NCI-H2171 (cell line): Measurements from ENCODE around the gene DDX23.

Experiments used
- DNase-seq: peaks from one replicate; lab custom pipeline; 2025; lab: John Stamatoyannopoulos, UW

The DDX23 gene

DNA sequence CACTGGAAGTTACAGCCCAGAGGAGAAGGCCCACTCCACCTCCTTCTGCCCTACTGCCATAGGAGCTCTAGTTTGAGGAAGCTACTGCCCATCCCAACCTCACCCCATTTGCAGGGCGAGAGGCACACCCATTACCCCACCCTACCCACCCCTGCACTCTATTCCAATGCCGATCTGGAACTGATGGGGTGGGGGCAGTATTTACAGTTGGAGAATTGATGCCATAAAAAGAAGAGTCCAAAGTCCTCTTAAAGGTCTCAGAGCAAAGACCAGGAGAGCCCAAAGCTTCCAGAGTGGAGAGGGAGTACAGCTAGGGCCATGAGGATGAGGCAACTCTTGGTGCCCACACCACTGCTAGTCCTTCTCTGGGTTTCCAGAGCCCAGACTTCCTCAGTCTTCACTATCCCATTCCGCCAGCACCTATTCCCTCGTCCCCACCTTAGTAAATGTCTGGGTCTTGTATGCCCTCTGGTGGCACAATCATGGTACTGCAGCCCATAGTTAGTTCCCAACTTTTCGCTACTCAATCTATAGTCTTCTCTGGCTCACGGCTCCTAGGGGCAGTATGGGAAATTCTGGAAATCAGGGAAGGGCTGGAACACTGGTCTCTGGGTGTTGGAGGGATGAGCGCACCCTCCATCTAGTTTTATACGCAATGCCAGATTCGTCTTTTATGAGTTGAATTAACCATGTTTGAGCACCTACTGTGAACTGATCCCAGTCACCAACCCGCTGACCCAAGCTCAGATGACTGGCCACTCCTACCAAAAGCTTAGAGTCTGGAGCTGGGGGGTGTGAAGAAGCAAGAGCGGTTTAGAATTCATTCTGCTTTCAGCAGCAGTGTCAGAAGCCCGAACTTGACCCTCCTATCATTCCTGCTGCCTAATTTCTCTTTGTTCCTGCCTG is 56.2 kb downstream of the DDX23 start:
- DNase-seq = peak; percentile 44

GRCh38 chr12:48794870-48795269 is 57.1 kb downstream of the DDX23 start:
- DNase-seq = no peak

DNA sequence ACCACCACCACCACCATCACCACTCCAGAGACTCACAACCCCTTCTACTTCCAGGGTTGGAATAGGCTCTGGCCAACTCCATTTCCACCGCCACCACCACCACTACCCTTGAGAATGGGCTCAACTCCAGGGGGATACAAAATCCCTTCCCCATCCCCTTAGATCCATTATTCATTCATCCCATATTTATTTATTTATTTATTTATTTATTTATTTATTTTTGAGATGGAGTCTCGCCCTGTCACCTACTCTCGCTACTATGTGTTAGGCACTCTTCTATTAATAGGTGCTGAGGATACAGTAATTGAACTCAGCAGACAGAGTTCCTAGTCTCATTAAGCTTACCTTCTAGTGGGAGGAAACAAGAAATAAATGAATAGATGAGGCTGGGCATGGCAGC is 58.3 kb downstream of the DDX23 start:
- DNase-seq = no peak

GRCh38 chr12:48789858-48790326 is 62.1 kb downstream of the DDX23 start:
- DNase-seq = no peak

GRCh38 chr12:48788854-48789775 is 62.8 kb downstream of the DDX23 start, which contains the start of gene ADCY6:
Gene ADCY6 (minus strand): TSS chr12:48789089. CDS start chr12:48783434, 5,655 bp downstream.
- DNase-seq = peak; percentile 23

DNA sequence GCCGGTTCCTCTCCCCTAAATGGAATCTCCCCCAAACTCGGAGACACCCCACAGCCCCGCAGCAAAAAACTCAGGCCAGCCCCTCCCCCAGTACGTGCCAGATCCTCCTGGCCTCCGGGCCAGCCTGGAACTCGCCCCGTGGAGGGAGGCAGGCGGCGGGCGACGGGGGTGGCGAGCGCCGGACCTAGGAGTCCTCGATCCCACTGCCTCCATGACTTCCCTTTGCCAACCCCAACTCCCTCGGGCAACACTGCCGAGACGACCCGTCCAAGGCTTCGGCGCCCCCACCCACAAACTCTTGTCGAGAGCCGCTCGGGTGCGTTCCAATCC is 63.5 kb downstream of the DDX23 start:
- no peak for DNase-seq

- no peak for DNase-seq
Observed at GRCh38 chr12:48787791-48788523, 64.0 kb downstream of the DDX23 start.

DNA sequence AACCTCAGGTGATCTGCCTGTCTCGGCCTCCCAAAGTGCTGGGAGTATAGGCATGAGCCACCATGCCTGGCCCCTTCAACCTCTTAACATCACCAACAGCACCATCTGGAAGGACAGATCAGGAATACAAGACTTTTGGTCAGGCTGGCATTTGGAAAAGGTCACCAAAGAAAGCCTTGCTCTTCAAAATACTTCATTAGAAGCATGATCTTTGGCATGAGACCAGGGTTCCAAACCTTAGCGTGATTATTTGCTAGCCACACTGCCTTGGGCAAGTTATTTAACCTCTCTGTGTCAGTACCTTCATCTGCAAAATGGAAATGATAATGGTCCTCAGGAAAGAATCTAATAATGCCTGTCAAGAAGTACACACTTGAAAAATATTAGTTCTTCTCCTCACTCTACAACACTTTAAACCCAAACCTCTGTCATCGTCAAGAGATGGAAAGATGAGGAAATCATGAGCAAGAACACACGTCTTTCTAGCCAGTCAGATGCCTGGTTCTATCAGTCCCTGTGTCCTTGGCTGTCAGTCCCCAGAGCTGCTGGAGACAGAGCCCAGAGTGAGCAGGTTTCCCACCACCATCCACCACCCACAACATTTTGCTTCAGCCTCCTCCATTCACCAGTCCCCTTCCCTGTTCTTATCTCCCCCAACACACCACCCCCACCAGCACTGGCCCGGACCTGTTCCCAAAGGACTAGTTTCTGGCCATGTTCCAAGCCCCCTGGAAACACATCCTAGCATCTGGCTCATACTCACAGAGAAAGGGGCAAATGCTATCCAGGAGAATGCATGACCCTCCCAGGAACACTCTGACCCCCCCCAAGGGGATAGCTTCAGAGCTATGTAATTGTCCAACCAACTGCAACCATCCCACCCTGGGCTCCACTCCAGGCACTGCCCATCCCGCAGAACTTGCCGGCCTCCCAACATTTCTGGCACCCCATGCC is 65.1 kb downstream of the DDX23 start:
- no peak for DNase-seq

DNA sequence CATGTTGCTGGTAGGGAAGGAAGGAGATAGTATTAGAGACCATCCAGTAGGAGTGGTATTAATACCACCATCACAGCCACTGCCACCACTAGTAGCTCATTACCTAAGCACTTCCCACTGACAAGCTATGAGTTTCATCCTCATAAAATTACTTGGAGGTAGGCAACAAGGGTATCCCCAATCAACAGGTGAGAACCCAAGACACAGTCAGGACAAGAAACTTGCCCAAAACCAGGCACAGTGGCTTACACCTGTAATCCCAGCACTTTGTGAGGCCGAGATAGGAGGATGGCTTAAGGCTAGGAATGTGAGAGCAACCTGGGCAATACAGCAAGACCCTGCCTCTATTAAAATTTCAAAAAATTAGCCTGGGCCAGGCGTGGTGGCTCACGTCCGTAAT is 68.5 kb downstream of the DDX23 start:
- DNase-seq = no peak

DNA sequence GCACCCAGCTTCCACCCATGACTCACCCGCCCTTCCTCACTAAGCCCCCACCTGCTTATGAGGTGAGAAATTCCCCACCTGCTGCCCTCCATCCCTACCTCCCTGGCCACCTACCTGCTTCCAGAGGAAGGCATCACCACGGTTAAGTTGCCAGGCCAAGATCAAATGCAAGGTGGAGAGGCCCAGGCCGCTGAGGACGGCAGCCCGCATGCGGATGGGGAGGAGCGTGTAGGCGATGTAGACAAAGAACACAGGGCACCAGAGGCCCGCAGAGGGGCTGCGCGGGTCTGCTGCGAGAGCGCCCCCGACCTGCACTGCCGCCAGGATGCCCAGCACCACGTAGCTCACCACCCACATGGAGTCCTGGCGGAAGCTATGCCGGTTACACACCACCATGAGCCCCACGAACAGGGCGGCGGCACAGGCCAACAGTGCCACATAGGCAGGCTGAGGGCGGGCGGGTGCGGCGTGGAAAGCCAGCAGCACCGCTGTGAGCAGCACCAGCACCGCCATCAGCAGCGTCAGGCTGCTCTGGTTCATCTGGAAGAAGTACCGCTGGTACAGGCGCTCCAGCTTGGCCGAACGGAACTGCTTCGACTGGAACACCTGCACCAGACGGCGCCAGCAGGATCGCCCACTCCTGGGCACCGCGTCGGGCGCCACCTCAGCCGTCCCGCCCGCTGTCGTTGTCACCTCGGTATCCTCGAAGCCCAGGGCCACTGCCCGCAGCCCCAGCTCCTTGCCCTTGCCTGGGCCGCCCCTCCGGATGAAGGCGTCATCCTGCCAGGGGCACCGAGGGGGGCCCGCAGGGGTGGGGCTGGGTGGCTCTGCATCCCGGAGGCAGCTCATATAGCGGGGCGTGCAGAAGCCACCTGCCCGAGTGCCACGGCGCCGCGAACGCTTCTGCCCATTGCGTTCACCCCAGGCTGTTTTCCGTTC is 69.2 kb downstream of the DDX23 start:
- no peak for DNase-seq

DNA sequence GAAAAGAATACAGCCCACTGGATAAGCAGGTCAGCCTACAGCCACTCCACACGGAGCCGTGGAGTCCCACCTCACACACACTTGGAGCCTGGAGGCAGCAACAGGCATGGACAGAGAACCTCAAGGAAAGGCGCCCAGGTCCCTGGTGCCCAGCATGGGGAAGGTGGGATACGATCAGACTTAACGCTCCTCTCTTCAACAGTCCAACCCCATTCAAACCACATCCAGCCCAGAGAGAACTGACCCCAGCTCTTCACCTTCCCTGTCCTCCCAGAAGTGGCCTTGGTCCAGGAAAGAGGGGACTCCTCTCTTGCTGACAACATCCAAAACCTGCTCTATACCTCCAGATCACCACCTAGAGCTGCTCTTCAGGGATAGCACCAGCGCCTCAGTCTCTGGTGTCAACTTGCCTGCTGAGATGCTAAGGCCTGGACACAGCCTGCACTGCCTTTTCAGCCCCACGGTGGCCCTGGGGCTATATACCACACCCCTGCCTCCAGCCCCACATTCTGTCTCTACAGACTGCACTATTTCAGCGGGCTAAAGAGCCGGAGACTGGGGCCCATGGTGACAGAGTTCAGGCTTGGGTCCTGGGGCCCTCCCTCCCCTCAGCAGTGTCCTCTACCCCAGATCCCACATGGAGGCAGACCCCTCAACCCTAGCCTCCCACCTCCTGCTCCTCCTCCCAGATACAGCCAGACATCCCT is 70.1 kb downstream of the DDX23 start:
- no peak for DNase-seq

DNA sequence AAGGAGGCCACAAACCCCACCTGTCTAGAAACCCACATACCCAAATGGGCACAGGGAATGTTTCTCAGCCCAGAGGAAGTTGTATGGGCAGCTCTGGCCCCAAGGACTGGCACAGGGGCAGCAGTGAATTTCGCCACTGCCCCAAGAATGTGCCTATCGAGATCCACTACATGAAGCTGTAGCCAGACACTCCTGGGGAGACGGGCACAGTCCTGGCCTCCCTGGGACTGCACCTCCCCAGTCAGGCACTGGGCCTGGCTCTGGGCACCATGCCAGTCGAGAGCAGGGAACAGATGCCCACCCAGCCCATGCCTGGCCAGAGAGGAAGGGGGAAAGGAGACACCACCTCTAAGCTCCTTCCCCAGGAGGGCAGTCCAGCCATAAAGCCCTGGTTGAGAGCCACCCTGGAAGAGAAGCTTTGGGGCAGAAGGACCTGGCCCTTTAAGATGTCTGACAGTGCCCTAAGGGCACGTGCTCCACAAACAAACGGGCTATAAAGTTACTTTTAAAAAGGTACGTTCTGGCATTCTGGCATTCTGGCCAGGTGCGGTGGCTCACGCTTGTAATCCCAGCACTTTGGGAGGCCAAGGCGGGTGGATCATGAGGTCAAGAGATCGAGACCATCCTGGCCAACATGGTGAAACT is 71.5 kb downstream of the DDX23 start:
- DNase-seq = no peak

DNA sequence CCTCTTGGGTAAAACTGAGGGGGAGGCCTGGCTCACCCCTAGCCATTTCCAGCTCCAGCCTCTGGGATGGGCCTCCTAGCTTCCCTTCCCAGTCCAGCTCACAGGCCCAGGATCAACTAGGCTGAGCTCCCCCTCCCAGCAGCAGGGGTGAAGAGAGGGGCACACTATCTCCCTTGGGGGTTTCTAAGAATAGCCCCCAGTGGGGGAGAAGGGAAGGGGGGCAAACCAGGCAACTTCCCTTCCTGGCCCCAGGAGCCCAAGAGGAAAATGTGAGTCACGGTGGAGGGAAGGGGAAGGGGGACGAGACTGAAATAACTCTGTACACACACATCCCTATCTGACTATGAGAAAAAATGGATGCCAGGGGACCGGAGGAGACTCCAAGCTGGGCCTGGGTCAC is 72.1 kb downstream of the DDX23 start:
- no peak for DNase-seq
